ENCODE results near the gene OR13C9. TPM values are rescaled to one million over a fixed set of nuclear protein-coding genes. Genes with fewer than 3 reads are reported as not detected.
"Not testable (repeated sequence)": the region's sequence is repeated elsewhere in the genome, so short reads cannot be mapped to it uniquely, and the experiment has no call there.

OR13C9 gene
- total and polyA plus RNA-seq, 9 of the 15 experiments (the other 6 are each of a cell fraction or from before 2014, with no cell fraction given): not detected

DNA sequence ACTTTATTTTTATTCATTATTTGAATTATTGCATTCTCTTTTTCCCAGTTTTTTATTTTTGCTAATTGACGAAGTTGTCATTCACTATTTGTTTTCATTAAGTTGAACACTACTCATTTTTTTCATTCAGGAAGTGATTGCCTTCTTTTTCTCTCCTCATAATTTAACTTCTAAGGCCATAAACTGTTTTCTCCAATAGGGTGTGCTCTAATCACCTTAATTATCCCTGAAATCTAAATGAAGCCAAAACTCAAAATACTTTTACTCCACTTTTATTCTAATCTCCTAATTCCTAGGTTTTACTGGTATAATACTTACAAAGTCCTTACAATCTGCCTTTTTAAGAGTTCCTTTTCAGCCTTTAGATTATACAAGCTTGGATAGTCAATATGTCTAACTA, 9.7 kb downstream of the OR13C9 start (continued):
- TF ChIP-seq ZNF408 (CRISPR knock-in tag; IDR thresholded peaks at IDR 0.05; ENCODE audit: low read depth): no peak
- no peak for TF ChIP-seq YBX1 (IDR thresholded peaks at IDR 0.05)
- no peak for TF ChIP-seq THRAP3 (IDR thresholded peaks at IDR 0.05; ENCODE audit: borderline replicate concordance)
- no peak for TF ChIP-seq MXI1 (IDR thresholded peaks at IDR 0.05; ENCODE audit: low read depth, low read length)
- TF ChIP-seq, protein P1, sequence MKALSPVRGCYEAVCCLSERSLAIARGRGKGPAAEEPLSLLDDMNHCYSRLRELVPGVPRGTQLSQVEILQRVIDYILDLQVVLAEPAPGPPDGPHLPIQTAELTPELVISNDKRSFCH (CRISPR knock-in tag; IDR thresholded peaks at IDR 0.05): no peak
- TF ChIP-seq, protein P1 (tag; IDR thresholded peaks at IDR 0.05): no peak
- TF ChIP-seq COPS2 (conservative IDR thresholded peaks at IDR 0.05): no peak
- TF ChIP-seq FOXA3 (CRISPR knock-in tag; conservative IDR thresholded peaks at IDR 0.05 in 1 of 2, IDR thresholded peaks at IDR 0.05 in 1 of 2): no peak

GRCh38 chr9:104606152-104606551, 11.9 kb downstream of the OR13C9 start:
- ATAC-seq (no peak), FAIRE-seq (no peak), DNase-seq (ENCODE audit: extremely low read depth in 1 of 4, low spot score in 3 of 4) (no peak)
- intact Hi-C loops (cut with micrococcal nuclease) (loop anchor here (10.0 kb wide), 1 partner anchor 61 kb away; no protein-coding TSS in a partner anchor), in situ Hi-C loops (cut with MboI) (no loop called here)
- Histone ChIP-seq H3K27me3 (ENCODE audit: control insufficient read depth in 2 of 2, insufficient read depth in 2 of 2, low read length in 2 of 2) (no peaks in the 10 kb centered on the region), H3K9me3 (replicated peaks; ENCODE audit: control insufficient read depth, insufficient read depth, low read depth, low read length) (no peaks in the 10 kb centered on the region), H3K9me1 (ENCODE audit: control insufficient read depth, insufficient read depth, low read length) (no peaks in the 10 kb centered on the region), H3K4me1 (replicated peaks in 1 of 2; ENCODE audit: control insufficient read depth in 2 of 2, insufficient read depth in 2 of 2, low read length in 2 of 2) (no peaks in the 10 kb centered on the region), H3K79me2 (ENCODE audit: control insufficient read depth, insufficient read depth, low read length) (no peaks in the 10 kb centered on the region), H3K27ac (ENCODE audit: extremely low read depth, low read depth, low read length) (no peak overlapping the region), H2AFZ (ENCODE audit: low read depth, low read length) (no peak overlapping the region), H3K36me3 (ENCODE audit: control insufficient read depth, insufficient read depth, low read length) (no peaks in the 10 kb centered on the region), H3K4me2 (ENCODE audit: insufficient read depth, low read length) (no peak overlapping the region), H4K20me1 (replicated peaks; ENCODE audit: control insufficient read depth, insufficient read depth, low read length) (no peaks in the 10 kb centered on the region), H3K9ac (ENCODE audit: insufficient read depth in 1 of 2, low read depth in 2 of 2, low read length in 2 of 2) (no peak overlapping the region), H3K4me3 (no peak overlapping the region)
- BruUV-seq (replicated peaks): no TSS peak
- TF ChIP-seq FOXP1 (CRISPR knock-in tag; IDR thresholded peaks at IDR 0.05): no peak
- TF ChIP-seq NCOA4 (IDR thresholded peaks at IDR 0.05; ENCODE audit: partially characterized antibody): no peak
- no peak for TF ChIP-seq ZNF274 (IDR thresholded peaks at IDR 0.05; ENCODE audit: borderline replicate concordance, low read depth, low read length)
- no peak for TF ChIP-seq FOXK1 (CRISPR knock-in tag; IDR thresholded peaks at IDR 0.05; ENCODE audit: borderline replicate concordance)
- TF ChIP-seq, protein P2, sequence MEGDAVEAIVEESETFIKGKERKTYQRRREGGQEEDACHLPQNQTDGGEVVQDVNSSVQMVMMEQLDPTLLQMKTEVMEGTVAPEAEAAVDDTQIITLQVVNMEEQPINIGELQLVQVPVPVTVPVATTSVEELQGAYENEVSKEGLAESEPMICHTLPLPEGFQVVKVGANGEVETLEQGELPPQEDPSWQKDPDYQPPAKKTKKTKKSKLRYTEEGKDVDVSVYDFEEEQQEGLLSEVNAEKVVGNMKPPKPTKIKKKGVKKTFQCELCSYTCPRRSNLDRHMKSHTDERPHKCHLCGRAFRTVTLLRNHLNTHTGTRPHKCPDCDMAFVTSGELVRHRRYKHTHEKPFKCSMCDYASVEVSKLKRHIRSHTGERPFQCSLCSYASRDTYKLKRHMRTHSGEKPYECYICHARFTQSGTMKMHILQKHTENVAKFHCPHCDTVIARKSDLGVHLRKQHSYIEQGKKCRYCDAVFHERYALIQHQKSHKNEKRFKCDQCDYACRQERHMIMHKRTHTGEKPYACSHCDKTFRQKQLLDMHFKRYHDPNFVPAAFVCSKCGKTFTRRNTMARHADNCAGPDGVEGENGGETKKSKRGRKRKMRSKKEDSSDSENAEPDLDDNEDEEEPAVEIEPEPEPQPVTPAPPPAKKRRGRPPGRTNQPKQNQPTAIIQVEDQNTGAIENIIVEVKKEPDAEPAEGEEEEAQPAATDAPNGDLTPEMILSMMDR (IDR thresholded peaks at IDR 0.05 in 2 of 3, conservative IDR thresholded peaks at IDR 0.05 in 1 of 3; ENCODE audit: insufficient read depth in 2 of 3, low read depth in 1 of 3, low read length in 3 of 3): no peak
- ChIA-PET POLR2A (no interaction called here), CTCF (ENCODE audit: low intra/inter-chr PET ratio) (no interaction called here)
- 0% methylated on average over 2 of the region's 2 CpGs for WGBS (ENCODE audit: insufficient coverage, low coverage, missing lambda C conversion rate)

DNA sequence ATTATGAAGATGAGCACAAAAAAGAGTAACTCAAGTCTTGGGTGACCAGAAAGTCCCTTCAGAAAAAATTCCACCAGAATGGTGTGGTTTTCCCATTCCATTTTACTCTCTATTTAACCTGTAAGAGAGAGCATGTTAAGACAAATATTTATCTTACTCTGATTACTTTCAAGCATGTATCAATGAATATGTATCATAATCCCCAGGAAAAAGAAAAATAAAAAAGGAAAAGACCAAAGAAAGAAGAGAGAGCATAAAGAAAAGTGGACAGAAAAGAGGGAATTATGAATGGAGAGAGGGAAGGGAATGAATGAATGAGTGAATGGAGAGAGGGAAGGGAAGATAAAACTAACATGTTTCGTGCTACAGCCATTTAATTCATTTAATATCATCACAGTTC, 12.5 kb downstream of the OR13C9 start, which contains the start of gene OR13C2:
TSS of gene OR13C2 (minus strand) at position 101 of the 400 bp plus-strand sequence. CDS start at position 101, 0 bp downstream.
- H3K4me1 ChIP-seq (replicated peaks in 1 of 2; ENCODE audit: control insufficient read depth in 2 of 2, insufficient read depth in 2 of 2, low read length in 2 of 2); H3K79me2 ChIP-seq (ENCODE audit: control insufficient read depth, insufficient read depth, low read length); H4K20me1 ChIP-seq (replicated peaks; ENCODE audit: control insufficient read depth, insufficient read depth, low read length); H2AFZ ChIP-seq (ENCODE audit: low read depth, low read length); ATAC-seq; BruUV-seq (replicated peaks); H3K36me3 ChIP-seq (ENCODE audit: control insufficient read depth, insufficient read depth, low read length); H3K9me1 ChIP-seq (ENCODE audit: control insufficient read depth, insufficient read depth, low read length); CTCF ChIA-PET (ENCODE audit: low intra/inter-chr PET ratio); POLR2A ChIA-PET; H3K4me2 ChIP-seq (ENCODE audit: insufficient read depth, low read length); in situ Hi-C loops (cut with MboI); H3K4me3 ChIP-seq; H3K27ac ChIP-seq (ENCODE audit: extremely low read depth, low read depth, low read length); H3K9me3 ChIP-seq (replicated peaks; ENCODE audit: control insufficient read depth, insufficient read depth, low read depth, low read length); FAIRE-seq; H3K27me3 ChIP-seq (ENCODE audit: control insufficient read depth in 2 of 2, insufficient read depth in 2 of 2, low read length in 2 of 2); DNase-seq (ENCODE audit: extremely low read depth in 1 of 4, low spot score in 3 of 4); H3K9ac ChIP-seq (ENCODE audit: insufficient read depth in 1 of 2, low read depth in 2 of 2, low read length in 2 of 2): not testable (repeated sequence)
- WGBS (ENCODE audit: insufficient coverage, low coverage, missing lambda C conversion rate): 0% methylated on average over 1 of the region's 1 CpG
- intact Hi-C loops (cut with micrococcal nuclease): loop anchor here (10.0 kb wide), 1 partner anchor 61 kb away; no protein-coding TSS in a partner anchor
